ENCODE results near the gene RANBP17. TPM values are rescaled to one million over a fixed set of nuclear protein-coding genes. Genes with fewer than 3 reads are reported as not detected.

Gene RANBP17
- total and polyA plus RNA-seq, 12 donors: 5.5 to 119 (median 22.2) TPM

DNA sequence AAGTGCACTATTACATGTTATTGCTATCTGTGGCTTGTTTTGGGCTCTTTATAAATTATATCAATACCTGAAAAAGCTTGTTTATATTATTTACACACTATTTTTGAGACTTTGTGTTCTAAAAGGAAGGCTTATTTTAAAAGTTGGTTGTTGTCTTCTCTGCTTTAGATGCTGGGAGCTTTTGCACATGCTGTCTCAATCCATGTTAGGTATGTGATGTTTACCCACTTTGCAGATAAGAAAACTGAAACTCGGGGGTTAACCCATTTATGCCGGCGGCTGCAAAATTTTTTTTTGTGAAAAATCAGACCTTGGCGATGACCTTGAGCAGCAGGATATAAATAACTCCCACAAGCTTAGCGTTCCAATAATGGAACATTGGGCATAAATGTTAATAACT, 212.9 kb downstream of the RANBP17 start:
- WGBS, 4 donors: 58 to 84% (median 72%) methylated on average over 5 of the region's 5 CpGs
- no peaks in the 10 kb centered on the region for H3K9me3 ChIP-seq (replicated peaks in 1 of 3)
- no peak for TF ChIP-seq POLR2A (IDR thresholded peaks at IDR 0.05)
- TF ChIP-seq, protein P1, sequence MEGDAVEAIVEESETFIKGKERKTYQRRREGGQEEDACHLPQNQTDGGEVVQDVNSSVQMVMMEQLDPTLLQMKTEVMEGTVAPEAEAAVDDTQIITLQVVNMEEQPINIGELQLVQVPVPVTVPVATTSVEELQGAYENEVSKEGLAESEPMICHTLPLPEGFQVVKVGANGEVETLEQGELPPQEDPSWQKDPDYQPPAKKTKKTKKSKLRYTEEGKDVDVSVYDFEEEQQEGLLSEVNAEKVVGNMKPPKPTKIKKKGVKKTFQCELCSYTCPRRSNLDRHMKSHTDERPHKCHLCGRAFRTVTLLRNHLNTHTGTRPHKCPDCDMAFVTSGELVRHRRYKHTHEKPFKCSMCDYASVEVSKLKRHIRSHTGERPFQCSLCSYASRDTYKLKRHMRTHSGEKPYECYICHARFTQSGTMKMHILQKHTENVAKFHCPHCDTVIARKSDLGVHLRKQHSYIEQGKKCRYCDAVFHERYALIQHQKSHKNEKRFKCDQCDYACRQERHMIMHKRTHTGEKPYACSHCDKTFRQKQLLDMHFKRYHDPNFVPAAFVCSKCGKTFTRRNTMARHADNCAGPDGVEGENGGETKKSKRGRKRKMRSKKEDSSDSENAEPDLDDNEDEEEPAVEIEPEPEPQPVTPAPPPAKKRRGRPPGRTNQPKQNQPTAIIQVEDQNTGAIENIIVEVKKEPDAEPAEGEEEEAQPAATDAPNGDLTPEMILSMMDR (IDR thresholded peaks at IDR 0.05): no peak
- intact Hi-C loops (cut with DNase I): no loop called here
- no peak overlapping the region for H3K4me3 ChIP-seq
- H3K4me1 ChIP-seq (replicated peaks in 1 of 2): no peaks in the 10 kb centered on the region
- H3K27me3 ChIP-seq: no peaks in the 10 kb centered on the region
- no peak overlapping the region for H3K27ac ChIP-seq
- no peaks in the 10 kb centered on the region for H3K36me3 ChIP-seq (replicated peaks in 1 of 2)
- no peak for DNase-seq

DNA sequence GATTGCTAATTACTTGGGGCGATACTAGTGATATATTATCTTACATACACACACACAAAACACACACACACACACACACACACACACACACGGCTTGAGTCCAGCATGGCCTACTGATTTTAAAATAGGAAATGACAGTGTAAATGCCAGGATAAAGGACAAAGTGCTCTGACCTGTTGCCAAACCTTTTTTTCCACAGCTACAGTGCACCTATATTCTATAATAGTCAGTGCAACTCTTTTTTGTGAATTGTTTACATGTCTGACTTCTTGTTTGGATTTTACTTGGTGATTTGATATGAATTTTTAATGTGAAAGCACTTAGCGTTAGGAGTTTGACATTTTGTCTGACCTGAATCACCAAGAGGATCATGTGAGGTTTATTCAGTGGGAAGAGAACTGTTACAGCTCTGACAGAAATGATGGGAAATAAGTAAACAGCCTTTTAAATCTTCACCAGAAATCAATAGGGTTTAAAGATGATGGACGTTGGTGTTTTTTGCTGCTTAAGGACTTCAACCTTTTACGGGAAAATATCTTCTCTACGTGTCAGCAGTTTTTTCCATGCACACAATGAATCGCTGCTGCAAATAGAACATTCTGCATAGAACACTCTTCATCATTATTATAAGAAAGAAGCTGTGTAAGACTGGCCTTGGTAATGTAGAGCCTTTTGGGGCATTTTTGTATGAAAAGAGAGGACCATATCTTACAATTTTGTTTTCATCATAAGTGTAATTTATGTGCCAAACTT, 218.5 kb downstream of the RANBP17 start:
- H3K4me1 ChIP-seq (replicated peaks in 1 of 2): no peaks in the 10 kb centered on the region
- H3K27ac ChIP-seq: no peak overlapping the region
- WGBS, 4 donors: 68 to 87% (median 75%) methylated on average over 7 of the region's 7 CpGs
- intact Hi-C loops (cut with DNase I): no loop called here
- H3K36me3 ChIP-seq (replicated peaks in 1 of 2): no peaks in the 10 kb centered on the region
- TF ChIP-seq, protein P1 (IDR thresholded peaks at IDR 0.05): no peak
- TF ChIP-seq POLR2A (IDR thresholded peaks at IDR 0.05): no peak
- H3K9me3 ChIP-seq (replicated peaks in 1 of 3): no peaks in the 10 kb centered on the region
- no peaks in the 10 kb centered on the region for H3K27me3 ChIP-seq
- DNase-seq: no peak
- H3K4me3 ChIP-seq: no peak overlapping the region

DNA sequence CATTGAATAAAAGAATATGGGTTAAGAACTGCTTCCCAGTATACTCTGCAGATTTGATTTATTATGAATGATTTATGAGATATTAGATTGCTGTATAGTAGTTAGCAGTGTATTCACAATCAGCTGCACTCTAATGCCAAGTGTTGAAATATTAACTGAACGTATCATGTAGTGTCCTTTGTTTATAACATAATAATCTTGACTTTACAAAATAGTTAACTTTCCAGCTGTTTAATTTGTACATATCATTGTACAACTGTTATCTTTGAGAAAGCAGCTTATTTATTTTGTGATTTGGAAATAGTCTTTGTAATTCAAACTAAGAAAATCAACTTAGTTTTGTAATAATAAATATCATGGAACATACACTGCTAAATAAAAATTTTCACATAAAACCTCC, 219.5 kb downstream of the RANBP17 start:
- no peaks in the 10 kb centered on the region for H3K9me3 ChIP-seq (replicated peaks in 1 of 3)
- H3K4me3 ChIP-seq: no peak overlapping the region
- intact Hi-C loops (cut with DNase I): no loop called here
- H3K27ac ChIP-seq: no peak overlapping the region
- no peaks in the 10 kb centered on the region for H3K4me1 ChIP-seq (replicated peaks in 1 of 2)
- no peaks in the 10 kb centered on the region for H3K36me3 ChIP-seq (replicated peaks in 1 of 2)
- DNase-seq: no peak
- 65 to 74% (median 70%) methylated on average over 1 of the region's 1 CpG for WGBS, 4 donors
- TF ChIP-seq, protein P1 (IDR thresholded peaks at IDR 0.05): no peak
- no peak for TF ChIP-seq POLR2A (IDR thresholded peaks at IDR 0.05)
- no peaks in the 10 kb centered on the region for H3K27me3 ChIP-seq

DNA sequence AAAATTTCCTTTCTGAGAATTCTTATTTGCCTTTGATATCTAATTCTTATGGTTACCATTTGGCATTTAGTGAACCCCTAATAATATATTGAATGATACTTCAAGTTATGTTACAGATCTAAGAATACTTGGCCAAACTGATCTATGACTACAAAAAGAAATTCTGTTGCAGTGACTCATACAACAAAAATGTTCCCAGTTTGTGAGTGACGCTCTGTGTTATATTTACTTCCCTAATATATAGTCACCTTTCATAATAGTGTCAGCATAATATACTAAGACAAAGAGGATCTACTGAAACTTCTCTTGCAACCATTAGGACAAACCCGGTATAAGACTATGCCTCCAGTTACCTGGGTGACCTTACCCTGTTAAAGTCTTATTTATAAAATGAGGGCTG, 230.4 kb downstream of the RANBP17 start:
- intact Hi-C loops (cut with DNase I): no loop called here
- no peak for DNase-seq
- H3K4me3 ChIP-seq: no peak overlapping the region
- H3K27ac ChIP-seq: no peak overlapping the region
- TF ChIP-seq POLR2A (IDR thresholded peaks at IDR 0.05): no peak
- H3K27me3 ChIP-seq: no peaks in the 10 kb centered on the region
- H3K4me1 ChIP-seq (replicated peaks in 1 of 2): no peaks in the 10 kb centered on the region
- H3K9me3 ChIP-seq (replicated peaks in 1 of 3): no peaks in the 10 kb centered on the region
- no peaks in the 10 kb centered on the region for H3K36me3 ChIP-seq (replicated peaks in 1 of 2)
- WGBS, 4 donors: 71 to 88% (median 75%) methylated on average over 2 of the region's 2 CpGs

DNA sequence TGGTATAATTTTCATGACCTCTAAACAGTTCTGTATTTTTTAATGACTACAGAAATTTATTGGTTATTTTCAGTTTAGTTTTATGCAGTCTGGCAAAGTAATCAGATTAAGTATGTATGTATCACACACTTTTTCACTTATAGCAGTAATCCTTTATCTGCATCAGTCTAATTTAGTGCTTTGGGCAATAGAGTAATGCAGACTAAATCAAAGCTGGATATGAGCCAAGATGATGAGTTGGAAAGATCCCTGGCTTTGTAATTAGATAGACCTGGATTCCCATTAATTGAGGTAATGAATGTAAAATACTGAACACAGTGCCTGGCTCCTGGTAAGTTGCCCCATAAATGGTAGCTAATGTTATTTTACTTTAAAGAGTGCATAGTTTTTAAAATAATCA, 231.8 kb downstream of the RANBP17 start:
- no peaks in the 10 kb centered on the region for H3K36me3 ChIP-seq (replicated peaks in 1 of 2)
- DNase-seq: no peak
- no peaks in the 10 kb centered on the region for H3K27me3 ChIP-seq
- H3K9me3 ChIP-seq (replicated peaks in 1 of 3): no peaks in the 10 kb centered on the region
- H3K4me1 ChIP-seq (replicated peaks in 1 of 2): no peaks in the 10 kb centered on the region
- no peak overlapping the region for H3K27ac ChIP-seq
- intact Hi-C loops (cut with DNase I): no loop called here
- TF ChIP-seq, protein P1 (IDR thresholded peaks at IDR 0.05): no peak
- TF ChIP-seq POLR2A (IDR thresholded peaks at IDR 0.05): no peak
- H3K4me3 ChIP-seq: no peak overlapping the region
